Mucosa of stomach (tissue), 1 donor: ENCODE results near the gene KCNB1.
"Not testable (repeated sequence)": the region's sequence is repeated elsewhere in the genome, so short reads cannot be mapped to it uniquely, and the experiment has no call there.

Experiments
- H3K27me3 ChIP-seq: one replicate; pipeline ENCODE4 v1.7.0; 2013; ENCODE audit warnings: mild to moderate bottlenecking, low read length; ENCODE audit not compliant: control insufficient read depth, insufficient read depth
- H3K36me3 ChIP-seq: one replicate; pipeline ENCODE4 v1.7.0; 2013; ENCODE audit warnings: low read length; ENCODE audit not compliant: control insufficient read depth, insufficient read depth
- H3K4me1 ChIP-seq: one replicate; pipeline ENCODE4 v1.7.0; 2013; ENCODE audit warnings: mild to moderate bottlenecking, low read length; ENCODE audit not compliant: control insufficient read depth, insufficient read depth
- H3K4me3 ChIP-seq: one replicate; pipeline ENCODE4 v1.7.0; 2013; ENCODE audit warnings: low read length
- H3K9ac ChIP-seq: one replicate; pipeline ENCODE4 v1.7.0; 2013; ENCODE audit warnings: mild to moderate bottlenecking, low read length, moderate library complexity
- H3K9me3 ChIP-seq: one replicate; pipeline ENCODE4 v1.7.0; 2013; ENCODE audit warnings: mild to moderate bottlenecking, low read length, moderate library complexity; ENCODE audit not compliant: control insufficient read depth
- donor health status: Pancreatic carcinoma.

Gene KCNB1

DNA sequence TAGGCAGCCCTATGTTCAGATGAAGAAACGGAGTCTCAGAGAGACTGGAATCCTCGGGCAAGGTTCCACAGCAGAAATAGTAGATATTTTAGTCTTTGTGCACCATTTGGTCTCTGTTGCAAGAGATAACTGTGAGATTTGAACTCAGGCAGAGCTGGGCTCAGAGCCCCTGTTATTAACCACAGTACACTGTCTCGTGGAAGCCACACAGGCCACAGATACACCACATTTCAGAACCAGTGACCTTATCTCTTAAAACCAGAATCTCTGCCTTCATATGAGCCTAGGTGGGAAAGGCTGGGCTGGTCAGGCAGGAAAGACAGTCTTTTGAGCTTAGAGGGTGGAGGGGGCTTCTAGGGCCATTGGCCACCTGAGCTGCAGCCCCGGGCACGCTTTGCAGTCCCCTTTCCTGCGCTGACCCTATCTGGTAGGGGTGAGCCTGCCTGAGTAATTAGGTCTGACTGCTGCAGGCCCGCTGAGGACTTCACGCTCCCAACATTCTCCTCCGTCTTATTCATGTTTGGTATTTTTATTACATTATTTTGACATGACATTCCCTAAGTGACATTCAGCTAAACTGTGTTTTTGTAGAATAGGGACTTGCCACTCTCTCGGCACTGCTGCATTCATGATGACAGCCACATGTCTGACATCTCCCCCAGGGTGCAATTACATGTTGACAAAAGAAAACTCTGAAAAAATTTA is 71.1 kb downstream of the KCNB1 start:
- no peak overlapping the region for H3K9ac ChIP-seq

DNA sequence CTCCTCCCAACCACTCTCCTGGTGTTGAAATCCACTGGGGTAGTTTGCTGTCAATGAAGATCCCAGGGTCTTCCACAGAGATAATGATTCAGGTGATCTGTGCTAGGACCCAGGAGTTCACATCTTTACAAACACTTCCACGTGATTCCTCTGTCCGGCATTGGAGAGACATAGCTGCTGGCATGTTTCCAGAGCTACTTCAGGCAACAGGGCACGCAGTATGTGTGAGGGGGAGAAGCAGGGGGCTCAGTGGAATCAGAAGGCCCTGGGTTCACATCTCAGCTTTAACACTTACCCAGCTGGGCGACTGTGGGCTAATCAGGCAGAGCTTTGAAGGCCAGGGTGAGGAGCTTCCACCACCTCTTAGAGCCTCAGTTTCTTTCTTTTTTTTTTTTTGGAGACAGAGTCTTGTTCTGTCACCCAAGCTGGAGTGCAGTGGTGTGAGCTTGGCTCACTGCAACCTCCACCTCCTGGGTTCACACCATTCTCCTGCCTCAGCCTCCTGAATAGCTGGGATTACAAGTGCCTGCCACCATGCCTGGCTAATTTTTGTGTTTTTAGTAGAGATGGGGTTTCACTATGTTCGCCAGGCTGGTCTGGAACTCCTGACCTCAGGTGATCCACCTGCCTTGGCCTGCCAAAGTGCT is 72.4 kb downstream of the KCNB1 start:
- H3K36me3 ChIP-seq, H3K4me1 ChIP-seq, H3K9me3 ChIP-seq, H3K4me3 ChIP-seq, H3K9ac ChIP-seq, H3K27me3 ChIP-seq: not testable (repeated sequence)

More for the DNA sequence above, 71.1 kb downstream of the KCNB1 start:
- no peaks in the 10 kb centered on the region for H3K27me3 ChIP-seq
- H3K4me3 ChIP-seq: no peak overlapping the region
- H3K9me3 ChIP-seq: no peaks in the 10 kb centered on the region
- H3K36me3 ChIP-seq: no peaks in the 10 kb centered on the region
- no peaks in the 10 kb centered on the region for H3K4me1 ChIP-seq

DNA sequence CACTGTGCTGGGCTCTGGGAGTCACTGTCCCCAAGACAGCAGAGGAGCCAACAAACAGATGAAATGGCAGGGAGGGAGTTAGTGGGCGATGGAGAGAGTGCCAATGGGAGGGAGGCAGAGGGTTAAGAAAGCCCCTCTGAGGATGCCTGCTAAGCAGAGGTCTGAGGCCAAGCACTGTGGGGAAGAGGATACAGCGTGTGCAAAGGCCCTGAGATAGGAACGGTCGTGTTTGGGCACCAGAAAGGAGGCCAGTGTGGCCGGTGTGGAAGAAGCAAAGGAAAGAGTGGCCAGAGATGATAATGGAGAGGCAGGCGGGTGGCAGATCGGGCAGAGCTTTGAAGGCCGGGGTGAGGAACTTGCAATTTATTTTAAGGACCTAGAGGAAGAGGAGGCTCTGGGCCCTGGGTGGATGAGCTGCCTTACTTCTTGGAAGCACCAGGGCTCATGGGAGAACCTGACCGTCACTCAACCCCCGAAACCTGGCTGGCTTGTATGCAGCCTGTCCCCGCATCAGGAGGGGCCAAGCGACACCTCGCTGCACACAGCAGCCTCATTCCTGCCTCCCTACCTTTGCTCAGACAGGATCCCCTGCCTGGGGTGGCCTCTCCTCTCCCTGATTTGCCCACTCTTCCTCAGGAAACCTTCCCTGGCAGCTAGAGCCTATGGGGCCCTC is 73.0 kb downstream of the KCNB1 start:
- H3K27me3 ChIP-seq: no peaks in the 10 kb centered on the region
- H3K4me3 ChIP-seq: no peak overlapping the region
- H3K36me3 ChIP-seq: no peaks in the 10 kb centered on the region
- H3K9me3 ChIP-seq: no peaks in the 10 kb centered on the region
- H3K9ac ChIP-seq: no peak overlapping the region
- H3K4me1 ChIP-seq: no peaks in the 10 kb centered on the region

DNA sequence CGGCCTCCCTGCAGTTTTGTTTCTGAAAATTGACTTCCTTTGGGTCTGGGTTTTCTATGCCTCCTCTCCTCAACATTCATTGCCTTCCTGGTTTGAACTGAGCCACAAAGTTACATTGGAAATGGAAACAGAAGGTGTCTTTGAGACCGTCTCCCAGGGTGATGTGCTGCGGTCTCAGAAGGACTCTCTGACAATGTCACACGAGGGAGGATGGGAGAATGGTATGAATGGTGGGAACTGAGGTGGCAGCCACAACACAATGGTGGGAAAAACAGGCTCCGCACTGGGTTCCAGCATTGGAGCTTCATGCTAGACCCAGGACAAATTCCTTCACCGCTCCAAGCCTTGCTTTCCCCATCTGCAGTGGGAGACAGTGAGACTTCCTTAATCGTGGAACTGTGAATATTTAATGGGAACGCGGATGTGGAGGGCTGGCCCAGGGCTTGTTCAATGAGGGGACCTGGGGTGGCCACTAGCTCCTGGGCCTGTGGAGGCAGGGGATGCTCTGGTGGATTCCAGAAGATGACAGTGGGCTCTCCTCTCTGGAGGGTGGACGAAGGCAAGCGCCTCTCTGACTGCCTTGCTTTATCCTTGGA is 73.9 kb downstream of the KCNB1 start:
- Histone ChIP-seq H3K27me3 (no peaks in the 10 kb centered on the region), H3K36me3 (no peaks in the 10 kb centered on the region), H3K9ac (no peak overlapping the region), H3K4me1 (no peaks in the 10 kb centered on the region), H3K9me3 (no peaks in the 10 kb centered on the region), H3K4me3 (no peak overlapping the region)

DNA sequence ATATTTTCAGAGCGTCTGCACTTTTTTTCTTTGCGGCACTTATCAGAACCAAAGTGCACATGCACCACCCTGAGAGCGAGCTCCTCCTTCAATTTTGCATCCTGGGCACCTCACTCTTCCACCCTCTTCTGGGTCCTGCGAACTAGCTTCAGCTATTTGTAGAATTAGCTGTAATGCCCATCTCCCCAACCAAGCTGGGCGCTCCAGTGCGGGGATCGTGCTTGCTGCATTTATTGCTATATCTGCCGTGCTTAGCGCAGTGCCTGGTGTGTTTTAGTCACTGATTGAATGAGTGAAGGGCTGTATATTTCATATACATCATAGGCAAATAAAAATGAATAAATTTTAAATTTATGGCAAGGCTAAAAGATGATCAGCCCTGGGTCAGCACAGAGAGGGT is 75.8 kb downstream of the KCNB1 start:
- H3K9me3 ChIP-seq: no peaks in the 10 kb centered on the region
- H3K4me3 ChIP-seq: no peak overlapping the region
- no peaks in the 10 kb centered on the region for H3K36me3 ChIP-seq
- no peak overlapping the region for H3K9ac ChIP-seq
- H3K27me3 ChIP-seq: no peaks in the 10 kb centered on the region
- no peaks in the 10 kb centered on the region for H3K4me1 ChIP-seq

DNA sequence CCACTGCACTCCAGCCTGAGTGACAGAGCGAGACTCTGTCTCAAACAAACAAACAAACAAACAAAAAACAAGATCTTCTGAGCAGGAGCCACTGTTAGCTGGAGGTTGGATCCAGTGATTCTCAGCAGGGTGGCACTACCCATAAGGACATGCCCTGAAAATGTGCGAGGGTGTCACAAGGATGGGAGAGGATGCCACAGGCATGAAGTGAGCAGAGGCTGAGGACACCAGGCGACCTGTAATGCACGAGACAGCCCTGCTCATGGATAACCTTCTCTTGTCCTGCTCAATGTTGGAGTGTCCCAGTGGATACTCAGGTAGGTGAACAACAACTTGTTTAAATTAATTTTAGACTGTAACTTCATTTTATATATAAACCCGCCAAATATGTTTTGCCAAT is 76.8 kb downstream of the KCNB1 start:
- Histone ChIP-seq H3K9ac (no peak overlapping the region), H3K27me3 (no peaks in the 10 kb centered on the region), H3K4me3 (no peak overlapping the region), H3K4me1 (no peaks in the 10 kb centered on the region), H3K36me3 (no peaks in the 10 kb centered on the region), H3K9me3 (no peaks in the 10 kb centered on the region)

DNA sequence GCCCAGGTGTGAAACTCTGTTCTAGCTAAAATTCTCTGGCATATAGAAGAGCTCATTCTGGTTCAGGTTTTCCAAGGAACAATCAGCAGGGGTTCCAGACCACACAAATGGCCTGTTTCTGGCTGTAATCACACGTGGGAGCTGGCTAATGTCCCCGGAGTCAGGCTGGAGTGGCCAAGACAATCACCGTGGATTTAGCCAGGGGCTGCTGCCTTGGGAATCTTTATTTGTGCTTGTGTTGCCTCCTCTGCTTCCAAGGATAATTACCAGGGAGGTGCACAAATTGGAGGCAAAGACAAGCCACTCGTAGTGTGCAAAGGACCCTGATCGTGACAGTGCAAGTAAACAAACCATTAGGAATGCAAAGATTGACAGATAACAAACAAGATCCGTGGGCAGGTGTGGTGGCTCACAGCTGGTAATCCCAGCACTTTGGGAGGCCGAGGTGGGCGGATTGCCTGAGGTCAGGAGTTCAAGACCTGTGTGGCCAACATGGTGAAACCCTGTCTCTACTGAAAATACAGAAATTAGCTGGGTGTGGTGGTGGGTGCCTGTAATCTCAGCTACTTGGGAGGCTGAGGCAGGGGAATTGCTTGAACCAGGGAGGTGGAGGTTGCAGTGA is 77.3 kb downstream of the KCNB1 start:
- Histone ChIP-seq H3K36me3 (no peaks in the 10 kb centered on the region), H3K4me1 (no peaks in the 10 kb centered on the region), H3K9me3 (no peaks in the 10 kb centered on the region)

DNA sequence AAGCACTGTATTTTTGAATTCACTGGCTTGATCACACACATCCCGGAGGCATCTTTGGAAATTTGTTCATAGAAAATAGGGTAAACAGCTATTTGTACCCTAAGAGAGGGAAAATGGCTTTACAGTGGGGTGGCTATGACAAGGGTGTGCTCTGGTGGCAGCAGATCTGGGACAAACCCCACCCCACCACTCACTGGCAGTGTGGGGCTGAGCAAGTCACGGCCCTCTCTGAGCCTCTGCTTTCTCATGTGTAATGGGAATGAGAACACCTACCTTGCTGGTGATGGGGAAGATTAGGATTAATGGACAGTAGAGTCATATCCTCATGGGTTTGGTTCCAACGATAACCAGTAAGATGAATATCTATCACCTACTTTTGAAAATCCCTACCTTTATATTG is 78.0 kb downstream of the KCNB1 start:
- no peaks in the 10 kb centered on the region for H3K9me3 ChIP-seq
- H3K9ac ChIP-seq: no peak overlapping the region
- no peaks in the 10 kb centered on the region for H3K36me3 ChIP-seq
- H3K27me3 ChIP-seq: no peaks in the 10 kb centered on the region
- H3K4me3 ChIP-seq: no peak overlapping the region
- H3K4me1 ChIP-seq: no peaks in the 10 kb centered on the region

More for the DNA sequence above, 77.3 kb downstream of the KCNB1 start:
- no peaks in the 10 kb centered on the region for H3K27me3 ChIP-seq
- H3K9ac ChIP-seq: no peak overlapping the region
- no peak overlapping the region for H3K4me3 ChIP-seq

DNA sequence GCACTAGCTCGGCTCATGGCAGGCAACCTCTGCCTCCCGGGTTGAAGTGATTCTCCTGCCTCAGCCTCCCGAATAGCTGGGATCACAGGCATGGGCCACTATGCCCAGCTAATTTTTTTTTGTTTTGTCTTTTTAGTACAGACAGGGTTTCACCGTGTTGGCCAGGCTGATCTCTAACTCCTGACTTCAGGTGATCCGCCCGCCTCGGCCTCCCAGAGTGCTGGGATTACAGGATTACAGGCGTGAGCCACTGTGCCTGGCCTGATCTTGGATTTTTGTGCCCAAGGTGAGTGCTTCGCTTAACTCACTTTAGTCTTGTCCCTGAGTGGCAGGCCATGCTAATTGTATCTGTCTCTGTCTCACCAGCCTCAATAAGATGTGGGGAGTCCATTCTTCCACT is 78.6 kb downstream of the KCNB1 start:
- Histone ChIP-seq H3K27me3 (no peaks in the 10 kb centered on the region), H3K9me3 (no peaks in the 10 kb centered on the region), H3K4me3 (no peak overlapping the region), H3K36me3 (no peaks in the 10 kb centered on the region), H3K9ac (no peak overlapping the region), H3K4me1 (no peaks in the 10 kb centered on the region)

DNA sequence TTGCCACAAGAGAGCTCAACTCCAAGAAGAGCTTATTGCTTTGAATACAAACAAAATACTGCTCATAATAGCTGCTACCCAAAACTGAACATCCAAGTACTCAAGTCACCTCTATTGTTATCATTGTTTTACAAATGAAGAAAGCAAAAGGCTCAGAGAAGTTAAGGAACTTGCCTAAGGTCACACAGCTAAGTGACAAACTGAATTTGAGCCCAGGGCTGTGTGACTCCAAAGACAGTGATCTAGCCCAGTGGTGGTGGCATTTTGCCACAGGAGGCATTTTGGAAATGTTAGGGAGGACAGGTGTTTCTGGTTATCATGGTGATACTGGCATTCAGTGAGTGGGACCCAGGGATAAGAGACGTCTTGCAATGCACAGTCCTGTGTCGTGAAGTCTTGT is 79.5 kb downstream of the KCNB1 start:
- Histone ChIP-seq H3K4me1 (no peaks in the 10 kb centered on the region), H3K9ac (no peak overlapping the region), H3K27me3 (no peaks in the 10 kb centered on the region), H3K36me3 (no peaks in the 10 kb centered on the region), H3K4me3 (no peak overlapping the region), H3K9me3 (no peaks in the 10 kb centered on the region)

DNA sequence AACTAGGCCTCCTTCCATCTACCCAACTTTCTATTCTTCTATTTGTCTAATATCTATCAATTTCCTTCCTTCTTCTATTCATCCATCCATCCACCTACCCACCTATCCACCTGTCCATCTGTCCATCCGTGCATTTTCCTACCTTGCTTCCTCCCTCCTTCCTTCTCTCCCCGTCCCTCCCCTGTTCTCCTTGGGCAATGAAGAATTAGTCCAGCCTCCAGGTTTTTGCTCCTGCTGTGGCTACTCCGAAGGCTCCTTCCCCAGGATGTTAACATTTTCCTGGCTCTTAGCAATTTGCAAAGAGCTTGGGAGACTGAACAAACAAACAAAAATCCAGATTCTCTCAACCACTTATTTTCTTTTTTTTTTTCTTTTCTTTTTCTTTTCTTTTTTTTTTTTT is 81.6 kb downstream of the KCNB1 start:
- Histone ChIP-seq H3K4me3 (no peak overlapping the region), H3K9ac (no peak overlapping the region), H3K36me3 (no peaks in the 10 kb centered on the region), H3K9me3 (no peaks in the 10 kb centered on the region), H3K27me3 (no peaks in the 10 kb centered on the region), H3K4me1 (no peaks in the 10 kb centered on the region)

DNA sequence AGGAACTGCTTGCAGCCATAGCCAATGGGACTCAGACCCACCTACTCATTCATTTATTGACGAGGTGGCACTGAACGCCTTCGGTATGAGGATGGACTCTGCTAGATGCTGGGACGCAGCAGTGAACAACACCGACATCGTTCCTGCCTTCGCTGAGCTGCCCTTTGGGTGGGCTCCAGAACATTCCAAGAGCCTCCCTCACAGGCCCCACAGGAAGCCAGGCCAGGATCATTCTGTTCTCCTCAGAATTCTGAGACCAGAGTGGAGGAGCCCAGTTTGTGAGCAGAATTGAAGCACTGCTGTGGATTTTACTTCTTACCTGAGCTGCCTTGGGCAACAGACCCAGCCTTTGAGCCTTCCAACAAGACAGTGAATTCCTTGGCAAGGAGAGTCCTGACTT is 82.1 kb downstream of the KCNB1 start:
- Histone ChIP-seq H3K36me3 (no peaks in the 10 kb centered on the region), H3K4me3 (no peak overlapping the region), H3K9me3 (no peaks in the 10 kb centered on the region), H3K4me1 (no peaks in the 10 kb centered on the region), H3K27me3 (no peaks in the 10 kb centered on the region), H3K9ac (no peak overlapping the region)
